T-helper 1 cell (primary cell): ENCODE measurements around the gene PSENEN.
A peak's percentile ranks its signal among the peaks of the same experiment; 100 is the strongest.
"Not testable (repeated sequence)": the region's sequence is repeated elsewhere in the genome, so short reads cannot be mapped to it uniquely, and the experiment has no call there.

ENCODE experiments used
- DNase-seq, 5 donors: peaks; one replicate each; pipeline ENCODE4 v3.0.0-alpha.2; 2012 to 2020

The PSENEN gene

DNA sequence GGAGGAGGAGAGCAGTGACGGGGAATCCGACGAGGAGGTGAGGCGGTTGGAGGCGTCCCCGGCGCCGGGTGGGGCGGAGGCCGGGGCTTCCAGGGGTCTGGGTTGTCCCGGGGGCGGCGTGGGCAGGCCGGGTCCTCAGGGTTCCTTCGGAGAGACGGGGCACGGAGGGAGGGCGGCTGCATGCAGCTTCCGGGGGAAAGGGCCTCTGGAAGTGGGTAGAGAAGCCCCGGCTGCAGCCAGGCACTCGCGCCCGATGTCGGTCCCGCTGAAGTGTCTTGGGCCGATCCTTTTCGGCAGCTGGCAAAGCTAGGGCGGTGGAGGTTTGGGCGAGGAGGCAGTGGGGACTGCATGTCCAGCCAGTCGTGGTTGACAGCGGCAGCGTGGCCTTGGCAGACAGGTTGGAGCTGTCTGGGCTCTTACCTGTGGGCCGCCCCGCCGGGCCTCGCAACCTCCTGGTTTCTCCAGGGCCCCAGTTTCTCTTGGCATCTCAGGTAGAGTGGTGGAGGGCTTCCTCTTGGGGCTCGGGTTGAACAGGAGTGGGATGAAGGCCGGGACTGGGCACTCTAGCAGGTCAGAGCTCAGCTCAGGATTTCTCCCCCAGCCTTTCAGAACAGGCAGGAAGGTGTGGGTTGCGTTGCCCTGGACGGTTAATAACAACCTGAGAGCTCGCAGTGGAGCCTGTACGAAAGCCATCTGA is 27.0 kb upstream of the PSENEN start:
- DNase-seq: peak in 3 of 5 donors; percentile 32 to 51 (median 37)

DNA sequence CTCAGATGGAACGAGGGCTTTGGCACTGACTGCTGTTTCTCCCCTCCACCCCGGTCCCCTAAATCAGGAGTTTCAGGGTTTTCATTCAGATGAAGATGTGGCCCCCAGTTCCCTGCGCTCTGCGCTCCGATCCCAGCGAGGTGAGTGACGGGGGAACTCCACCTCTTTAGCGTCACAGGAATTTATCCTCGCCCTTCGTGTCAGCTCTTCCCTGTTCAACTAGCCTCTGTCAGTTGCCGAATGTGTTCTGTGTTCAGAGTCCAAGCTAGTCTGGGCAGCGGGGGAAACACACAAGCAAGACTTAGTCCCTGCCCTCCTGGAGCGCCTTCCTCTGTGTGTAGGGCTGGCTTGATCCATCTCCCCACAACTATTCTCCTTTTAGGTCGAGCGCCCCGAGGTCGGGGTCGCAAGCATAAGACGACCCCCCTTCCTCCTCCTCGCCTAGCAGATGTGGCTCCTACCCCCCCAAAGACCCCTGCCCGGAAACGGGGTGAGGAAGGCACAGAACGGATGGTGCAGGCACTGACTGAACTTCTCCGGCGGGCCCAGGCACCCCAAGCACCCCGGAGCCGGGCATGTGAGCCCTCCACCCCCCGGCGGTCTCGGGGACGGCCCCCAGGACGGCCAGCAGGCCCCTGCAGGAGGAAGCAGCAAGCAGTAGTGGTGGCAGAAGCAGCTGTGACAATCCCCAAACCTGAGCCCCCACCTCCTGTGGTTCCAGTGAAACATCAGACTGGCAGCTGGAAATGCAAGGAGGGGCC is 25.9 kb upstream of the PSENEN start:
- no peak for DNase-seq

DNA sequence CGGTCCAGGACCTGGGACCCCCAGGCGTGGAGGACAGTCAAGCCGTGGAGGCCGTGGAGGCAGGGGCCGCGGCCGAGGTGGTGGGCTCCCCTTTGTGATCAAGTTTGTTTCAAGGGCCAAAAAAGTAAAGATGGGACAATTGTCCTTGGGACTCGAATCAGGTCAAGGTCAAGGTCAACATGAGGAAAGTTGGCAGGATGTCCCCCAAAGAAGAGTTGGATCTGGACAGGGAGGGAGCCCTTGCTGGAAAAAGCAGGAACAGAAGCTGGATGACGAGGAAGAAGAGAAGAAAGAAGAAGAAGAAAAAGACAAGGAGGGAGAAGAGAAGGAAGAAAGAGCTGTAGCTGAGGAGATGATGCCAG is 25.3 kb upstream of the PSENEN start:
- DNase-seq: no peak

DNA sequence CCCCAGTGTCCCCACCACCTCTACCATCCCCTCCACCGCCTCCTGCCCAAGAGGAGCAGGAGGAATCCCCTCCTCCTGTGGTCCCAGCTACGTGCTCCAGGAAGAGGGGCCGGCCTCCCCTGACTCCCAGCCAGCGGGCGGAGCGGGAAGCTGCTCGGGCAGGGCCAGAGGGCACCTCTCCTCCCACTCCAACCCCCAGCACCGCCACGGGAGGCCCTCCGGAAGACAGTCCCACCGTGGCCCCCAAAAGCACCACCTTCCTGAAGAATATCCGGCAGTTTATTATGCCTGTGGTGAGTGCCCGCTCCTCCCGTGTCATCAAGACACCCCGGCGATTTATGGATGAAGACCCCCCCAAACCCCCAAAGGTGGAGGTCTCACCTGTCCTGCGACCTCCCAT is 24.8 kb upstream of the PSENEN start:
- no peak for DNase-seq

DNA sequence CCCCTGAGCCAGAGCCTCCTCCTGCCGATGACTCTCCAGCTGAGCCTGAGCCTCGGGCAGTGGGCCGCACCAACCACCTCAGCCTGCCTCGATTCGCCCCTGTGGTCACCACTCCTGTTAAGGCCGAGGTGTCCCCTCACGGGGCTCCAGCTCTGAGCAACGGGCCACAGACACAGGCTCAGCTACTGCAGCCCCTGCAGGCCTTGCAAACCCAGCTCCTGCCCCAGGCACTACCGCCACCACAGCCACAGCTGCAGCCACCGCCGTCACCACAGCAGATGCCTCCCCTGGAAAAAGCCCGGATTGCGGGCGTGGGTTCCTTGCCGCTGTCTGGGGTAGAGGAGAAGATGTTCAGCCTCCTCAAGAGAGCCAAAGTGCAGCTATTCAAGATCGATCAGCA is 24.1 kb upstream of the PSENEN start:
- DNase-seq: no peak

DNA sequence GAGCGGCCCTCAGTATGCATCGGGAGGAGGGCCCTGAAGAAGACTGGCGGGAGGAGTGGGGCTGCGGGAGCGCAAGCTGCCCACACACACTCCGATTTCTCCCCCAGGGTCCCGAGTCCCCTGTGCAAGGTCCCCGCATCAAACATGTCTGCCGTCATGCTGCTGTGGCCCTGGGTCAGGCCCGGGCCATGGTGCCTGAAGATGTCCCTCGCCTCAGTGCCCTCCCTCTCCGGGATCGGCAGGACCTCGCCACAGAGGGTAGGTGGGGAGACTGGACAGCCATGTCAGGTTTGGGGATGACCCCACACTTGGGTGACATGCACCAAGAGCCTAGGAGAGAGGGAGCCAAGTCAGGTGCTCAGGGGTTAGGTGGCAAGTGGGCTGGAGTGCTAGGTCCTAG is 23.0 kb upstream of the PSENEN start:
- no peak for DNase-seq

DNA sequence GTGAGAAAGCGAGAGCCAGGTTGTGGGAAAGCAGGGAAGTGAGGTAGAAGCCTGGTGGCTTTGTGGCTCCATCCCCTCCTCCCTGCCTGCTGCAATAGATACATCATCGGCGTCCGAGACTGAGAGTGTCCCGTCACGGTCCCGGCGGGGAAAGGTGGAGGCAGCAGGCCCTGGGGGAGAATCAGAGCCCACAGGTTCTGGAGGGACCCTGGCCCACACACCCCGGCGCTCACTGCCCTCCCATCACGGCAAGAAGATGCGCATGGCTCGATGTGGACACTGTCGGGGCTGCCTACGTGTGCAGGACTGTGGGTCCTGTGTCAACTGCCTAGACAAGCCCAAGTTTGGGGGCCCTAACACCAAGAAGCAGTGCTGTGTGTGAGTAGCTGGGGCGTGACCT is 22.6 kb upstream of the PSENEN start:
- no peak for DNase-seq

DNA sequence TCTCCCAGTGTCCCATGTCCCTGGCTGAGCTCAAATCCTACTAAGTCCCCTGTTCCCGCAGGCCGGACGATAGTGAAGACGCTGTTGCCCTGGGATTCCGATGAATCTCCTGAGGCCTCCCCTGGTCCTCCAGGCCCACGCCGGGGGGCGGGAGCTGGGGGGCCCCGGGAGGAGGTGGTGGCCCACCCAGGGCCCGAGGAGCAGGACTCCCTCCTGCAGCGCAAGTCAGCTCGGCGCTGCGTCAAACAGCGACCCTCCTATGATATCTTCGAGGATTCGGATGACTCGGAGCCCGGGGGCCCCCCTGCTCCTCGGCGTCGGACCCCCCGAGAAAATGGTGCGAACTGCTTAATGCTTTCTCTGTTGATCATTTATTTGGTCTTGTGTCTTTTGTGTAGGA is 21.8 kb upstream of the PSENEN start:
- DNase-seq: no peak

DNA sequence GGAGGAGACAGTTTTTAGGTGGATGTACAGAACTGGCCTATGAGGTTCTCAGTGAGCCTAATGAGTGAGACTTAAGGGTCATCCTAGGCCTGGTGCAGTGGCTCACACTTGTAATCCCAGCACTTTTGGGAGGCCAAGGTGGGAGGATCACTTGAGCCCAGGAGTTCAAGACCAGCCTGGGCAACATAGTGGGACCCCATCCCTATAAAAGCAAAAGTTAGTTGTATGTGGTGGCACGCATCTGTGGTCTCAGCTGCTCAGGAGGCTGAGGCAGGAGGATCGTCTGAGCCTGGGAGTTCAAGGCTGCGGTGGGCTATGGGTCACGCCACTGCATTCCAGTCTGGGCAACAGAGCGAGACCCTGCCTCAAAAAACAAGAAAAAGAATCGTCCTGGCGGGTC is 21.3 kb upstream of the PSENEN start:
- not testable (repeated sequence) for DNase-seq

DNA sequence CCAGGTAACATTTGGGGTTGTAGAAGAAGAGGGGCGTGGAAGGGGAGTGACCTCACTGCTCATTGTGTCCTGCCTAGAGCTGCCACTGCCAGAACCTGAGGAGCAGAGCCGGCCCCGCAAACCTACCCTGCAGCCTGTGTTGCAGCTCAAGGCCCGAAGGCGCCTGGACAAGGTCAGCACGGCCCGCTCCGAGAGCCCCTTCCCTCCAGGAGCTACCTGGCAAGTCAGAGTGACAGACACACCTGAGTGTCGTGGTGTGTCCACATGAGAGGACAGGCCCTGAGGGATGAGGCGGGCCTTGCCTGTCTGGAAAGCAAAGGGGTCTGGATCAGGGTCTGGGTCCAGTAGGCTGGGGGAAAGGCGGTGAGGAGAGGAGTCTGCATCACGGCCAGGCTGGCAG is 20.9 kb upstream of the PSENEN start:
- DNase-seq: no peak

DNA sequence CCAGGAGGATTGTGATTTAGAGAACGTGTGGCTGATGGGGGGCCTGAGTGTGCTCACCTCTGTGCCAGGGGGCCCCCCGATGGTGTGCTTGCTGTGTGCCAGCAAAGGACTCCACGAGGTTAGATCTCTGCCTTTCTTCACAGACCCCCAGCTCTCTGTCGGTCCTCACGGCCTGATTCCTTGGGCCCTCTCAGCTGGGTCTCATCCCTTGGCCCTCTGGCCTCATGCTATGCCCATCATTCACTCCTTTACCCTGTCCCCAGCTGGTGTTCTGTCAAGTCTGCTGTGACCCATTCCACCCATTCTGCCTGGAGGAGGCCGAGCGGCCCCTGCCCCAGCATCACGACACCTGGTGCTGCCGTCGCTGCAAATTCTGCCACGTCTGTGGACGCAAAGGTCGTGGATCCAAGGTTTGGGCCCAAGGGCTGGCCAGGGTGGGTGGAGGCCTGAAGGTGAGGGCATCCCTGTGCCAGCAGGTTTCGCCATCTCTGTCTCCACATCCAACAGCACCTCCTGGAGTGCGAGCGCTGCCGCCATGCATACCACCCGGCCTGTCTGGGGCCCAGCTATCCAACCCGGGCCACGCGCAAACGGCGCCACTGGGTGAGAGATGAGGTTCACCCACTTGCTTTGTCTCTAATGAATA is 20.1 kb upstream of the PSENEN start:
- DNase-seq: no peak

DNA sequence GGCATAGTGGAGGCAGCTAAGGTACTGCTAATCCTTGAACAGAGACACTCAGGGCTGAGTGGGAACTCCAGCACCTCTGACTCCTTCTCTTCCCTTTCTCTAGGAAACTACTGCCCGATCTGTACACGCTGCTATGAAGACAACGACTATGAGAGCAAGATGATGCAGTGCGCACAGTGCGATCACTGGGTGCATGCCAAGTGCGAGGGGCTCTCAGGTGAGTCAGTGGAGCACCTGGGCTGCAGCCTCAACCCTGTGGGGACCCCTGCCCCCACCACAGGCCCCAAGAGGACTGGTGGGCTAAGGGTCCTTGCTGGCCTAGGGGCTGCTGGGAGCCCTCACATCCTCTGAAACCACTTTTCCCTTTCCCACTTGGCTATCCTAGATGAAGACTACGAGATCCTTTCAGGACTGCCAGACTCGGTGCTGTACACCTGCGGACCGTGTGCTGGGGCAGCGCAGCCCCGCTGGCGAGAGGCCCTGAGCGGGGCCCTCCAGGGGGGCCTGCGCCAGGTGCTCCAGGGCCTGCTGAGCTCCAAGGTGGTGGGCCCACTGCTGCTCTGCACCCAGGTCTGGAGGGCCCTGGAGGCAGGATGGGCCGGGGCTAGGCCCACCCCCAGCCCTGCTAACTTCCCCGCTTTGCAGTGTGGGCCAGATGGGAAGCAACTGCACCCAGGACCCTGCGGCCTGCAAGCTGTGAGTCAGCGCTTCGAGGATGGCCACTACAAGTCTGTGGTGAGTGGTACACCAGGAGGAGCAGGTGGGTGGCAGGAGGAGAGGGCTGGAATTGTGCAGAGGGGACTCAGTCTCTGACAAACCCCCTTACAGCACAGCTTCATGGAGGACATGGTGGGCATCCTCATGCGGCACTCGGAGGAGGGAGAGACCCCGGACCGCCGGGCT is 18.1 kb upstream of the PSENEN start:
- no peak for DNase-seq

DNA sequence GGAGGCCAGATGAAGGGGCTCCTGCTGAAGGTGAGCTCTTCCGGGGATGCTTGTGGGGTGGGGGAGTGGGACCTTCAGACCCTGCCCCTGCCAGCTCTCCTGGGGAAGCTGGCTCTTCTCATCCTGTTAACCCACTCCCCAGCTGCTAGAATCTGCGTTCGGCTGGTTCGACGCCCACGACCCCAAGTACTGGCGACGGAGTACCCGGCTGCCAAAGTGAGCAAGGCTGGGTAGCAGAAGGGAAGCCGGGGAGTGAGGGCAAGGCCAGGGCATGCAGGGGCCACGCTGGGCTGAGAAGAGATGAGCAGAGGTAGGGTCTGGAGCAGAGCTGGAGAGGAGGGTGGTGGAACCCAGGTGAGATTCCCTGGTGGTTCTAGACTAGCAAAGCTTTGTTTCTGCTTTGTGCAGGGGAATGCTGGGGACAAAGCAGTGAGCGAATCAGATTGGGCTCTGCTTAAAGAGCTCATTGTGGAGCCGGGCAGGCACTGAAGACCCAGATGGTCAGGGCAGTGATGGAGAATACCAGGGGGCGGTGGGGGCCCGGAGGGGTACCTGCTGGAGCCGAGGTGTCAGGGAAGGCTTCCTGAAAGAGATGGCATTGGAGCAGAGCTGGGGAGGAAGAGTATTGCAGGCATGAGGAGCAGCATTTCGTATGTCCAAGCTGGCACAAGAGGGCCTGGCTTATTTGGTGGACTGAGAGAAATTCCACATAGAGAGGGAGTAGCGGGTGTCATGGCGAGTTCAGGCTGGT is 17.3 kb upstream of the PSENEN start:
- DNase-seq: no peak

DNA sequence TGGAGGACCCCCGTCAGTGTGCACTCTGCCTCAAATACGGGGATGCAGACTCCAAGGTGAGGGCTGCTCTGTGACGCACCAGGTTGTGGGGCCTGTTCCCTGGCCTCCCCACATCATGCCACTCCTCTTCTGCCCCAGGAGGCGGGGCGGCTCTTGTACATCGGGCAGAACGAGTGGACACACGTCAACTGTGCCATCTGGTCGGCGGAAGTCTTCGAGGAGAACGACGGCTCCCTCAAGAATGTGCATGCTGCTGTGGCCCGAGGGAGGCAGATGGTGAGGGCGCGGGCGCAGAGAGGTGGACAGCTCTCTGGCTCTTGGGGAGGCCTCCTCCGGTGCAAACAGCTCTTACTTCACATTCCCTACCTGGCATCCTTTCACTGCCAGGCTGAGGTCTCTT is 16.4 kb upstream of the PSENEN start:
- no peak for DNase-seq

DNA sequence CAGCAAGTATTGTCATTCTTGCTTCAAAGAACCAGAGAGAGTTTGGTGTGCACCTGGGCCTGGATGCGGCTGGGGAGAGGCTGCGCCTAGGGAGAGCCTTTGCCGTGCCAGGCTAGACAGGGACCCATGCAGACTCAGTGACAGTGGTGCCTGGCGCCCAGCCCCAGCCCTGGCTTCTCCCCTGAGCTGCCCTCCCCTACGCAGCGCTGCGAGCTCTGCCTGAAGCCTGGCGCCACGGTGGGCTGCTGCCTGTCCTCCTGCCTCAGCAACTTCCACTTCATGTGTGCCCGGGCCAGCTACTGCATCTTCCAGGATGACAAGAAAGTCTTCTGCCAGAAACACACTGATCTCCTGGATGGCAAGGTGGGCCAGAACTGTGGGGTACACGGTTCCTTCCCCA is 15.7 kb upstream of the PSENEN start:
- no peak for DNase-seq

DNA sequence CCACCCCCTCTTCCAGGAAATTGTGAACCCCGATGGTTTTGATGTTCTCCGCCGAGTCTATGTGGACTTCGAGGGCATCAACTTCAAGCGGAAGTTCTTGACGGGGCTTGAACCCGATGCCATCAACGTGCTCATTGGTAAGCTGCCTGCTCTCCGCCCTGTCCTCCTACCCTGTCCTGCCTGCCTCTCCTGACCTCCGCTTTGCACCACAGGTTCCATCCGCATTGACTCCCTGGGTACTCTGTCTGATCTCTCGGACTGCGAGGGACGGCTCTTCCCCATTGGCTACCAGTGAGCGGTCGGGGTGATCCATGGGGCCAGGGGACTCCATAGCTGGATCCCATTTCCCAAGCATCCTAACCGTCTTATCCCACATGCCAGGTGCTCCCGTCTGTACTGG is 15.1 kb upstream of the PSENEN start:
- DNase-seq: no peak

DNA sequence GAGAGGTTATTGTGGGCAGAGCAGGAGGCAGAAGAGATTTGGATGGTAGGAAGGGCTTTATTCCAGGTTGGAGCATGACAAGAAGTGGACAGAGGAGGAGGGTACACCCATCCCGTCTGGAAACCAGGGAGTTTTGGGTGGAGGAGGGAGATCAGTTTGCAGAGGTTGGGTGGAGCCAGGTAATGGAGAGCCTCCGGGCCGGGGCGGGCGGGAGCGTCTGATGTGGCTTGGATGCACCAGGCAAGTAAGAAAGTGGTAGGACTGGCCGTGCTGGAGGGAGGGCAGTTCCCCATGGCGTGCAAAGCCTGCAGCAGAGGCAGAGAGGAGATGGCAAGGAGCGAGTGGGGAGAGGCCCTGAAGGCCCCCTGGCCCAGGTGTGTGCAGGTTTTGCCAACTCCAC is 14.1 kb upstream of the PSENEN start:
- no peak for DNase-seq

DNA sequence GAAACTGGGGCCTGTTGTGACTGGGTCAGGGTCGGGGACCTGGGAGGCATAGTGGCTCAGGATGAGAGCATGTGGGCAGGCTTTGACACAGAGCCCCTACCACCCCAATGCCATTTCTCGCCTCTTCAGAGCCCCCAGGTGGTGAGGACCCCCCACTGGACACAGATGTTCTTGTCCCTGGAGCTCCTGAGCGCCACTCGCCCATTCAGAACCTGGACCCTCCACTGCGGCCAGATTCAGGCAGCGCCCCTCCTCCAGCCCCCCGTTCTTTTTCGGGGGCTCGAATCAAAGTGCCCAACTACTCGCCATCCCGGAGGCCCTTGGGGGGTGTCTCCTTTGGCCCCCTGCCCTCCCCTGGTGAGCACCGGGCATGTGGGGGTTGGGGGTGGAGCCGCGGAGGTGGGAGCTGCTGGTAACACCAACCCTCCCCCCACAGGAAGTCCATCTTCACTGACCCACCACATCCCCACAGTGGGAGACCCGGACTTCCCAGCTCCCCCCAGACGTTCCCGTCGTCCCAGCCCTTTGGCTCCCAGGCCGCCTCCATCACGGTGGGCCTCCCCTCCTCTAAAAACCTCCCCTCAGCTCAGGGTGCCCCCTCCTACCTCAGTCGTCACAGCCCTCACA is 13.6 kb upstream of the PSENEN start:
- DNase-seq: no peak

DNA sequence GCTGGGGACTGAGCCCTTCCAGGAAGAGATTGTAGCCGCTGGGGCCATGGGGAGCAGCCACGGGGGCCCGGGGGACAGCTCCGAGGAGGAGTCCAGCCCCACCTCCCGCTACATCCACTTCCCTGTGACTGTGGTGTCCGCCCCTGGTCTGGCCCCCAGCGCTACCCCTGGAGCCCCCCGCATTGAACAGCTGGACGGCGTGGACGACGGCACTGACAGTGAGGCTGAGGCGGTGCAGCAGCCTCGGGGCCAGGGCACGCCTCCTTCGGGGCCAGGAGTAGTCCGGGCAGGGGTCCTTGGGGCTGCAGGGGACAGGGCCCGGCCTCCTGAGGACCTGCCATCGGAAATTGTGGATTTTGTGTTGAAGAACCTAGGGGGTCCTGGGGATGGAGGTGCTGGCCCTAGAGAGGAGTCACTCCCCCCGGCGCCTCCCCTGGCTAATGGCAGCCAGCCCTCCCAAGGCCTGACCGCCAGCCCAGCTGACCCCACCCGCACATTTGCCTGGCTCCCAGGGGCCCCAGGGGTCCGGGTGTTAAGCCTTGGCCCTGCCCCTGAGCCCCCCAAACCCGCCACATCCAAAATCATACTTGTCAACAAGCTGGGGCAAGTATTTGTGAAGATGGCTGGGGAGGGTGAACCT is 12.8 kb upstream of the PSENEN start:
- DNase-seq: no peak

DNA sequence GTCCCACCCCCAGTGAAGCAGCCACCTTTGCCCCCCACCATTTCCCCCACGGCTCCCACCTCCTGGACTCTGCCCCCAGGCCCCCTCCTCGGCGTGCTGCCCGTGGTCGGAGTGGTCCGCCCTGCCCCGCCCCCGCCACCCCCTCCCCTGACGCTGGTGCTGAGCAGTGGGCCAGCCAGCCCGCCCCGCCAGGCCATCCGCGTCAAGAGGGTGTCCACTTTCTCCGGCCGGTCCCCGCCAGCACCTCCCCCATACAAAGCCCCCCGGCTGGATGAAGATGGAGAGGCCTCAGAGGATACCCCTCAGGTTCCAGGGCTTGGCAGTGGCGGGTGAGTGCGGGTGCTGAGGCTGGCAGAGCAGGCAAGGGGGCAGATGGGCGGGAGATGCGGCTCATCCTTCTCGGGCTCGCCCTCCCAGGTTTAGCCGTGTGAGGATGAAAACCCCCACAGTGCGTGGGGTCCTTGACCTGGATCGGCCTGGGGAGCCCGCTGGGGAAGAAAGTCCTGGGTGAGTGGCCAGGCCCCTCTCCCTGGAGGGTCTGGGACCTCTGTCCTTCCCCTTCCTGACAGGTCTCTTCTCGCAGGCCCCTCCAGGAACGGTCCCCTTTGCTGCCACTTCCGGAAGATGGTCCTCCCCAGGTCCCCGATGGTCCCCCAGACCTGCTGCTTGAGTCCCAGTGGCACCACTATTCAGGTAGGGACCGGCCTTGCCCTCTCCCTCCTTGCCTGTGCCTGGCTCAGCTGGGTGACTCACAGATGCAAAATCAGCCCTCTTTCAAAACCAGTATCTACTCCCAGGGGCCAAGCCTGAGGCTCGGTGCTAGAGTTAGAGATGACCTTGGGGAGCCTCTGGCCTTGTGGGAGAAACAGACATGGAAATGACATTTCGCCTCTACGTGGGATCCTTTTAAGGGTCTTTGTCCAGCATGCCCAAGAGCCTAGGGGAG is 12.0 kb upstream of the PSENEN start:
- DNase-seq: no peak
